Omental fat pad (tissue), 4 donors: ENCODE results near the gene GREB1L. TPM values are rescaled to one million over a fixed set of nuclear protein-coding genes. Genes with fewer than 3 reads are reported as not detected.
"Not testable (repeated sequence)": the region's sequence is repeated elsewhere in the genome, so short reads cannot be mapped to it uniquely, and the experiment has no call there.

ENCODE experiments used
- ATAC-seq: fragments of 150-250 bp; one replicate; pipeline ENCODE4 v1.9.1; 2016; ENCODE audit warnings: mild to moderate bottlenecking, moderate library complexity; ENCODE audit not compliant: low FRiP score
- DNase-seq: peaks from one replicate; pipeline ENCODE4 v3.0.0-alpha.2; 2019; ENCODE audit warnings: low spot score
- total RNA-seq, 4 donors: library from RNA; depleted of rRNA; stranded (reverse); fragments of >200 nt; gene quantifications; one replicate each; pipeline ENCODE4 v1.1.0, GENCODE V29; 2016
- TF ChIP-seq, protein P1 (sequence below), 3 donors: fragments of 450-650 bp; IDR thresholded peaks; one replicate each; pipeline ENCODE4 v1.5.1; 2016 to 2017; ENCODE audit warnings: antibody characterized with exemption in 3 of 3, mild to moderate bottlenecking in 3 of 3, moderate library complexity in 2 of 3

The GREB1L gene
- total RNA-seq, 4 donors from 2014 or later: 6.0 to 29.5 (median 21.7) TPM

DNA sequence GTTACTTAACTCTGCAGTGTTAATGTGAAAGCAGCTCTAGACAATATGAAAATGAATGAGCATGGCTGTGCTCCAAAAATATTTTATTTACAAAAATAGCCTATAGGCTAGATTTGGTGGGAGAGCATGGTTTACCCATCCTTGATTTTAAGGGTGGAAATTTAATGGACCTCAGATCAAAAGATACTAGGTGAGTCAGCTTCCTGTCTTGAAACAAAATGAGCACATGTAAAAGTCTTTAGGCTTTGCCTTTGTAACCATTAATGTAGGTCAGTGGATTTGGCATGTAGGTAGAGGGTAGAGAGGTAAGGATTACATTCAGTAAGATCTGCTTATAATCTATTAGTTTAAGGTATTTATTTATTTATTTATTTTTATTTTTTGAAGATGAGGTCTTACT lies 72.7 kb downstream of the GREB1L start:
- DNase-seq (no peak), ATAC-seq (no peak)
- TF ChIP-seq, protein P1, sequence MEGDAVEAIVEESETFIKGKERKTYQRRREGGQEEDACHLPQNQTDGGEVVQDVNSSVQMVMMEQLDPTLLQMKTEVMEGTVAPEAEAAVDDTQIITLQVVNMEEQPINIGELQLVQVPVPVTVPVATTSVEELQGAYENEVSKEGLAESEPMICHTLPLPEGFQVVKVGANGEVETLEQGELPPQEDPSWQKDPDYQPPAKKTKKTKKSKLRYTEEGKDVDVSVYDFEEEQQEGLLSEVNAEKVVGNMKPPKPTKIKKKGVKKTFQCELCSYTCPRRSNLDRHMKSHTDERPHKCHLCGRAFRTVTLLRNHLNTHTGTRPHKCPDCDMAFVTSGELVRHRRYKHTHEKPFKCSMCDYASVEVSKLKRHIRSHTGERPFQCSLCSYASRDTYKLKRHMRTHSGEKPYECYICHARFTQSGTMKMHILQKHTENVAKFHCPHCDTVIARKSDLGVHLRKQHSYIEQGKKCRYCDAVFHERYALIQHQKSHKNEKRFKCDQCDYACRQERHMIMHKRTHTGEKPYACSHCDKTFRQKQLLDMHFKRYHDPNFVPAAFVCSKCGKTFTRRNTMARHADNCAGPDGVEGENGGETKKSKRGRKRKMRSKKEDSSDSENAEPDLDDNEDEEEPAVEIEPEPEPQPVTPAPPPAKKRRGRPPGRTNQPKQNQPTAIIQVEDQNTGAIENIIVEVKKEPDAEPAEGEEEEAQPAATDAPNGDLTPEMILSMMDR (IDR thresholded peaks at IDR 0.05): no peak

DNA sequence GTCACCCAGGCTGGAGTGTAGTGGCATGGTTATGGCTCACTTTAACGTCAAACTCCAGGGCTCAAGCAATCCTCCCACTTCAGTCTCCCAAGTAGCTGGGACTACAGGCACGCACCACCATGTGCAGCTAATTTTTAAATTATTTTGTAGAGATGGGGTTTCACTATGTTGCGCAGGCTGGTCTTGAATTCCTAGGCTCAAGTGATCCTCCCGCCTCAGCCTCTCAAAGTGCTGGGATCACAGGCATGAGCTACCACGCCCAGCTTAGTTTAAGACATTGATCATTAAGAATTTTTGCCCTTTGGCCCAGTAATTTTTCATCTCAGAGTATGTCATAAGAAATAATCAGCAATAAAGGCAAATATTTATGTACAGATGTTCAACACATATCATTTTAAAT lies 73.1 kb downstream of the GREB1L start:
- not testable (repeated sequence) for ATAC-seq, DNase-seq

DNA sequence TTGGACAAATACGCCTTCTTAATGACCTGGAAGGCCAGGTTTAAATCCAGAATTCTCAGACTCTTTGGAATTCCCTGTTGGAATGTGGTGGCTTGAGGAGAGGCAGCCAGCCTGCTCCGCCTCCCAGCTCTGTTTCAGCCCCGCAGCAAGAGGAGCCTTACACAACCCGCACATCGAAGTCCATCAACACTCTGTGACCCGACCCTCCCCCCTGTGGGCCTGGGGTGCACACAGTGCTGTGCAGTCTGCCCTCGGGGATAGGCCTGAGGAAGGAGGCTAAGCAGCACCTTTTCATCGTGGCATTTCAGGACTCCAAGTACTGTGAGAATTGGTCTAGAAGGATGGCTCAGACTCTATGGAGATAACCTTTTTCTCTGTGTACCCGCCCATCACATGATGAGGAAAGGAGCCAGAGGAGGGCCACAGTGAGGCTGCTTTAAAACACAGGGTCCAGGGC lies 73.7 kb downstream of the GREB1L start:
- ATAC-seq (no peak), DNase-seq (no peak)
- TF ChIP-seq, protein P1 (IDR thresholded peaks at IDR 0.05): no peak

DNA sequence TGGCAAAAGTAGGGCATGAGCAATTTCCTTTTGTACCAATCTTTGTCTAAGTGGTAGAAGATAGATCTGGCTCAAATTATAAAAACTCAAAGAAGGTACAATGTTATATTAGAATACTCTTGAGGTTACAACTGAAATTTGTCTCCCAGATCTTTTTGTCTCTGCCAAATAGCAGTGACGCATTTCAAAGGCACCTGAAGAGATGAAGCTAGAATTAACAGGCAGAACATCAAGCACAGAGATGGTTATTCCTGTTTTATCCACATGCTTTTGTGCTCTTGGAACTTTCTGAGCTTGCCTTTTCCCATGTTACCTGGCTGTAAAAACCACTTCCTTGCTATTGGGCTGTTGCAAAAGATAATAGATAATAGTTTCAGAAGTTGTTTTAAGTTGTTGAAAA lies 74.3 kb downstream of the GREB1L start:
- DNase-seq: no peak
- TF ChIP-seq, protein P1 (IDR thresholded peaks at IDR 0.05): no peak
- no peak for ATAC-seq

DNA sequence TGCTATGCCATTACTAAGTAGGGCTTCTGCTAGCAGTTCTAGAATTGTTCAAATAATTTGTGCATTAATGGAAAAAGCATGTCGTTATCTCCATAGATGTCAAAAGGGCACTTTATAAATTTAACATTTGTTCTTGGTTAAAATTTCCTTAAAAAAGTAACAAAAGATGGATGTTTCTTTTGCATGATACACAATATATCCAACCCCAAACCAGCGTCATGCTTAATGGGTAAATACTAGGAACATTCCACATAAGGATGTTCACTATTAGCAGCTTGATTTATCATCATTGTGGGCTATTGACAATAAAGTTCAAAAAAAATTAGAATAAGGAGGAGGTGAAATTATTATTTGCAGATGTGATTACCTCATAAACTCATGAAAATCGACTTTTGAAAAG lies 79.7 kb downstream of the GREB1L start:
- no peak for ATAC-seq

DNA sequence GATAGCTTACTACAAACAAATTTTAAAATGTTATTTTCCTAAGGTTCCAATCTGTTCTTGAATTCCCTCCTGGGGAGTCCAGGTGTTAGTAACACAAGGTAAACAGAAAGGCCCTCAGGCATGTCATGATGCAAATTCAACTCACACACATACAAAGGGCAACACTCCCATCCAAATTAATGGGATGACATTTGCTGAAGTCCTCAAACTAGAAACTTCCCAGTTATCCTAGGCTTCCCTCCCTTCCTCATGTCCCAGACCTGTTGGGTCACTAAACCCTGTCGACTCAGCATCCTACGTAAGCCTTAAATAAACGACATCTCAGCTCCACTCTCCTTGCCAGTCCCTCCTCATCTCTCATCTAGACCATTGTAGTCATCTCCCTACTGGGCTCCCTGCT lies 85.1 kb downstream of the GREB1L start:
- DNase-seq (no peak), ATAC-seq (no peak)

More for the DNA sequence above, 79.7 kb downstream of the GREB1L start:
- DNase-seq: no peak
- TF ChIP-seq, protein P1 (IDR thresholded peaks at IDR 0.05): no peak

DNA sequence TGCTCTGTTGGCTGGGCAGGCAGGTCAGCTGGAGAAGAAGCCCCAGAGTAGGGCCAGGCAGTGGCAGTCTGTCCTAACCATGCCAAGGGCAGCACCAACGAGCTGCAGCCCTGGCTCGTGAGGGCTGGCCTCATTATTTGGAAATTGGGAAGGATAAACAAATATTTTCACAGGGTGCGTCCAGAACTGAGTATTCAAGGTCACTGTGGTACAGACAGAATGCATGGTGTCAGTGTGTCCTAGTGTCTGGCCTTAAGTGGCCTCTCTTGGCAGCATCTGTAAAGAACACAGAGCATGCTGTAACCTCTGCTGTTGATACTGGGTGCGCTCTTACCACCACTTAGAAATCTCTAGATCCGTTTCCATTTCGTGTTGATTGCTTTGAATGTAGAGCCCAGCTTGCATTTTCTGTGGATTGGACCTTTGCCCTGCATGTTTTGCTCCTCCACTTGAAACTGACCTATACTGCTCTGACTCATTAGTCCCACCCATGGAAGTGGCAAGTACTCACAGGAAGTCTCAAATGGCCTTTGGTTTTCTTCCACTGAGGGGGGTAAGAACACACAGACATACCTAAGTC lies 88.2 kb downstream of the GREB1L start:
- DNase-seq (no peak), ATAC-seq (no peak)
- TF ChIP-seq, protein P1 (IDR thresholded peaks at IDR 0.05): no peak

More for the DNA sequence above, 85.1 kb downstream of the GREB1L start:
- TF ChIP-seq, protein P1 (IDR thresholded peaks at IDR 0.05): no peak
